ENCODE data around the gene PLRG1.
"Not testable (repeated sequence)": the region's sequence is repeated elsewhere in the genome, so short reads cannot be mapped to it uniquely, and the experiment has no call there.

GRCh38 chr4:154594343-154594742 is 44.1 kb upstream of the PLRG1 start:
- not testable (repeated sequence) for TF ChIP-seq CTCF (optimal IDR thresholded peaks at IDR 0.05 in 1 of 3, IDR thresholded peaks at IDR 0.05 in 1 of 3, conservative IDR thresholded peaks at IDR 0.05 in 1 of 3; ENCODE audit: extremely low read depth in 1 of 3, insufficient read depth in 2 of 3, low read length in 3 of 3); EZH2 (IDR thresholded peaks at IDR 0.05; ENCODE audit: low read length)
